Endothelial cell of umbilical vein (primary cell): ENCODE measurements around the gene SLC25A29. TPM values are rescaled to one million over a fixed set of nuclear protein-coding genes. Genes with fewer than 3 reads are reported as not detected.

ENCODE experiments used
- BruUV-seq: library from RNA; stranded (reverse); fragments of 400-500 nt; replicated peaks from 2 replicates; lab custom pipeline; 2021; lab: Mats Ljungman, UMichigan
- CTCF ChIA-PET: fragments of 300-600, 350-600 bp; sonication (Branson Sonifier 250); formaldehyde crosslinking; loops from one replicate; lab custom pipeline; 2021; ENCODE audit warnings: antibody characterized with exemption, inconsistent platforms; lab: Charles Lee
- POLR2A ChIA-PET: fragments of 300-600, 350-600 bp; sonication (Branson Sonifier 250); formaldehyde crosslinking; loops from one replicate; lab custom pipeline; 2021; ENCODE audit warnings: antibody characterized with exemption, inconsistent platforms; lab: Charles Lee
- DNase-seq: peaks from one replicate; pipeline ENCODE4 v3.0.0-alpha.2; 2011; ENCODE audit warnings: low read depth, low spot score
- FAIRE-seq: peaks from 2 replicates; lab custom pipeline; 2011; peaks lifted over from hg19 to GRCh38; lab: Jason Lieb, UNC
- H2AFZ ChIP-seq: 2 replicates; pipeline ENCODE4 v1.6.0; 2012; ENCODE audit warnings: low read depth, low read length, control low read depth, inconsistent platforms
- H3K27ac ChIP-seq: 2 replicates; pipeline ENCODE4 v1.5.1; 2011; ENCODE audit warnings: low read depth, mild to moderate bottlenecking, control low read depth, low read length, moderate library complexity; ENCODE audit not compliant: insufficient read depth
- H3K27me3 ChIP-seq, 2 experiments: 2 replicates each; pipeline versions ENCODE4 v1.6.0 to v1.6.1; 2011; ENCODE audit warnings: low read length in 2 of 2, mixed read lengths in 1 of 2; ENCODE audit not compliant: control insufficient read depth in 2 of 2, insufficient read depth in 2 of 2
- H3K36me3 ChIP-seq, 2 experiments: 2 replicates in 1 of 2; 3 replicates in 1 of 2; pipeline ENCODE4 v1.5.1; 2011; ENCODE audit warnings: low read length in 2 of 2, mild to moderate bottlenecking in 1 of 2, moderate library complexity in 1 of 2; ENCODE audit not compliant: control insufficient read depth in 2 of 2, insufficient read depth in 2 of 2; ENCODE audit errors: extremely low read depth in 1 of 2
- H3K4me1 ChIP-seq: 3 replicates; pipeline ENCODE4 v1.5.1; 2011; ENCODE audit warnings: mild to moderate bottlenecking, low read length; ENCODE audit not compliant: control insufficient read depth, insufficient read depth; ENCODE audit errors: extremely low read depth
- H3K4me2 ChIP-seq: 2 replicates; pipeline ENCODE4 v1.6.1; 2011; ENCODE audit warnings: low read length, control low read depth, mixed read lengths; ENCODE audit not compliant: insufficient read depth
- H3K4me3 ChIP-seq, 3 experiments: fragments of 200-600 bp in 1 of 3; sonication (generic), shearing (Covaris generic) in 1 of 3; replicated peaks in 1 of 3; 2 replicates each; pipeline ENCODE4 v1.5.1; 2011 to 2016; ENCODE audit warnings: control low read depth in 3 of 3, low read length in 3 of 3, mild to moderate bottlenecking in 2 of 3, inconsistent platforms in 1 of 3, low read depth in 1 of 3, moderate library complexity in 1 of 3; ENCODE audit not compliant: insufficient read depth in 1 of 3
- H3K79me2 ChIP-seq: 2 replicates; pipeline ENCODE4 v1.6.0; 2012; ENCODE audit warnings: low read length, inconsistent platforms; ENCODE audit not compliant: control insufficient read depth, insufficient read depth
- H3K9ac ChIP-seq: replicated peaks from 2 replicates; pipeline ENCODE3; 2011; ENCODE audit warnings: low read length, control low read depth; ENCODE audit not compliant: insufficient read depth; ENCODE audit errors: extremely low read depth
- H3K9me1 ChIP-seq: replicated peaks from 3 replicates; pipeline ENCODE4 v1.6.0; 2011; ENCODE audit warnings: mild to moderate bottlenecking, low read length; ENCODE audit not compliant: control insufficient read depth, insufficient read depth; ENCODE audit errors: extremely low read depth
- H3K9me3 ChIP-seq: replicated peaks from 2 replicates; pipeline ENCODE4 v1.5.1; 2012; ENCODE audit warnings: low read length, inconsistent platforms; ENCODE audit not compliant: control insufficient read depth, insufficient read depth
- H4K20me1 ChIP-seq: replicated peaks from 2 replicates; pipeline ENCODE3; 2011; ENCODE audit warnings: mild to moderate bottlenecking, low read length; ENCODE audit not compliant: control insufficient read depth, insufficient read depth; ENCODE audit errors: extremely low read depth
- EZH2 ChIP-seq: IDR thresholded peaks from 2 replicates; pipeline ENCODE4 v1.6.1; 2012; ENCODE audit warnings: borderline replicate concordance, low read depth, mild to moderate bottlenecking, moderate library complexity, low read length, inconsistent platforms; ENCODE audit not compliant: severe bottlenecking
- FOS ChIP-seq: IDR thresholded peaks from 2 replicates; pipeline ENCODE4 v1.6.1; 2011; ENCODE audit warnings: mild to moderate bottlenecking, low read length, moderate library complexity, borderline replicate concordance; ENCODE audit not compliant: insufficient read depth
- GATA2 ChIP-seq: IDR thresholded peaks from 2 replicates; pipeline ENCODE4 v1.7.0; 2011; ENCODE audit warnings: low read depth, mild to moderate bottlenecking, moderate library complexity, mixed read lengths, low read length; ENCODE audit not compliant: insufficient read length, insufficient read depth
- JUN ChIP-seq: IDR thresholded peaks from 2 replicates; pipeline ENCODE4 v1.6.1; 2011; ENCODE audit warnings: borderline replicate concordance, low read depth; ENCODE audit not compliant: insufficient read length, insufficient read depth
- MYC ChIP-seq: IDR thresholded peaks from one replicate; pipeline ENCODE4 v1.6.1; 2011; ENCODE audit warnings: mild to moderate bottlenecking, low read depth, low read length
- POLR2A ChIP-seq: IDR thresholded peaks from 2 replicates; pipeline ENCODE4 v1.6.1; 2012; ENCODE audit warnings: low read depth, mild to moderate bottlenecking, control low read depth, low read length
- POLR2AphosphoS5 ChIP-seq: IDR thresholded peaks from 2 replicates; pipeline ENCODE4 v1.6.1; 2012; ENCODE audit warnings: low read depth, mild to moderate bottlenecking, control low read depth, low read length, moderate library complexity; ENCODE audit not compliant: insufficient read depth
- dilution Hi-C: fragments of 300-500 bp; cut with MboI; formaldehyde crosslinking; loops from one replicate; pipeline ENCODE4 v1.15.0; 2019; ENCODE audit warnings: low sequenced_read_pairs; ENCODE audit not compliant: extremely low pct_ligation_motif_present
- intact Hi-C: fragments of 100-400 bp; cut with micrococcal nuclease; formaldehyde crosslinking; loops from one replicate; pipeline ENCODE4 v1.10.0; 2022
- polyA plus RNA-seq, 4 experiments: library from polyadenylated mRNA; depleted of rRNA in 3 of 4; stranded (reverse) in 3 of 4; unstranded in 1 of 4; fragments of >200 nt; gene quantifications; 2 replicates each; pipeline versions ENCODE4 v1.2.1 to v1.2.3, GENCODE V29; 2011 to 2012; ENCODE audit warnings: missing spikeins in 1 of 4
- total RNA-seq: library from RNA; stranded (reverse); gene quantifications from 2 replicates; pipeline ENCODE4 v1.2.3, GENCODE V29; 2021
- TF ChIP-seq, protein P1 (sequence below), 2 donors: IDR thresholded peaks; 1 replicate in 1 of 2; 2 replicates in 1 of 2; pipeline ENCODE4 v1.5.1; 2011; ENCODE audit warnings: low read length in 2 of 2, mild to moderate bottlenecking in 2 of 2, moderate library complexity in 2 of 2, control low read depth in 1 of 2, inconsistent platforms in 1 of 2, low read depth in 1 of 2; ENCODE audit not compliant: insufficient read depth in 1 of 2; ENCODE audit errors: extremely low read depth in 1 of 2
- TF ChIP-seq, protein P2 (sequence below): IDR thresholded peaks from 2 replicates; pipeline ENCODE4 v1.6.1; 2011; ENCODE audit not compliant: insufficient read depth, insufficient read length

Gene SLC25A29
- total and polyA plus RNA-seq, 2 donors (not counting 3 experiments of a cell fraction or from before 2014, with no cell fraction given): 132 to 154 TPM

DNA sequence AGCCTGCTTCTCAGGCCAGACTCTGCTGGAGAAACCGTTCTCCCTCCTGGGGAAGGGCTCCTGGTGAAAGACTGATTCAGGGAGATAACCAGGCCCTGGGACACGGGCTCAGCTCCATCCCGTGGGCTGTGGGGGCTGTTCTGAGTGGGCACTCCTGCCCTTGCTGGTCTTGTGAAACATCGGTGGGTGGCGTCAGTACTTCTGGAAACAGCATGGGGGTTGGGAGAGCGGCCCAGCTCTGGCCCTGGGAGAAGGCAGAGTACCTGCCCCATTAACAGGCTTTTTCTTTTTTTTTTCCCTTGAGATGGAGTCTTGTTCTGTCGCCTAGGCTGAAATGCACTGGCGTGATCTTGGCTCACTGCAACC lies 17.7 kb upstream of the SLC25A29 start:
- Histone ChIP-seq H2AFZ (no peak overlapping the region), H3K4me1 (no peaks in the 10 kb centered on the region), H3K79me2 (no peaks in the 10 kb centered on the region), H3K9ac (no peak overlapping the region), H3K36me3 (no peaks in the 10 kb centered on the region), H3K9me3 (no peaks in the 10 kb centered on the region), H3K27me3 (no peaks in the 10 kb centered on the region), H3K27ac (no peak overlapping the region), H3K4me2 (no peak overlapping the region), H4K20me1 (no peaks in the 10 kb centered on the region), H3K9me1 (no peaks in the 10 kb centered on the region), H3K4me3 (no peak overlapping the region)
- ChIA-PET CTCF (no interaction called here), POLR2A (no interaction called here)
- FAIRE-seq: no peak
- dilution Hi-C loops: no loop called here
- no TSS peak for BruUV-seq
- no peak for DNase-seq
- intact Hi-C loops: no loop called here
- TF ChIP-seq FOS: no peak

DNA sequence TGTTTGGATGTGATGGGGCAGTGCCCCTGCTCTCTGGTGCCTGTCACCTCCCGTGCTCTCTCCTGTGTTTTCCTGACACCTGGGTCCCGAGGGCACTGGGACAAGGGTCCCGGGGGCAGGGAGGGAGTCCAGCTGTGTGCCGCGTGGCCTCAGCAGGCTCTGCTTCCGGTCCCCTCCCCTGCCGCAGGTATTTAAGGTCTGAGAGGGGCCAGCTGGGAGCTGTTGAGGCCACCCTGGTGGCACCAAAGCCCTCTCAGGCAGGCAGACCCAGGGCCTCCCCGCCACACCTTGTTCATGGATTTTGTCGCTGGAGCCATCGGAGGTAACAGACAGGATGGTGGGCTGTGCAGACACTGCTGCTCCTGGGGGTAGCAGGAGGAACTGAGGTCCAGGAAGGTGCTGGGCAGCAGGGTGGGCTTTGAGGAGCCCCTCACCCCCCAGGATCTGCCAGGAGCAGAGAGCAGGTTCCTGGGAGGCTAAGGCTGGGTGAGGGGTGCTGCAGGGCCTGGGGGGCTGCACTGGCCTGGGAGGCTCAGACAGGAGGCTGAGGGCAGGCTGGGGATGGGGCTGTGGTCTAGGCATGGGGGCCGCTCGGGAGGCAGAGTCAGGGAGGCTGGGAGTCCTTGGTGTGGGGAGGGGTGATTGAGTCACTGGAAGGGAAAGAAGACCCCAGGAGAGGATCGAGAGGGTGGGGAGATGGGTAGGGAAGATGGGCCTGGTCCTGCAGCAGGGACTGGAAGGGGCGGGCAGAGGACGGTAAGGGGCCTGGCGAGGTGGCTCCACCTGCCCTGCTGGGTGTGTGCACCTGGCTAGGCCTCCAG lies 17.1 kb upstream of the SLC25A29 start, which contains the start of gene SLC25A47:
TSS of gene SLC25A47 (plus strand) at position 219 of the 821 bp plus-strand sequence. CDS start at position 295, 76 bp downstream.
- no peaks in the 10 kb centered on the region for H3K27me3 ChIP-seq
- ChIA-PET CTCF (no interaction called here), POLR2A (interaction anchor here (1.0 kb wide), 1 partner anchor 9 kb away, joined by 4 read pairs; no protein-coding TSS in a partner anchor)
- TF ChIP-seq GATA2 (no peak), FOS (no peak), POLR2A (no peak), POLR2AphosphoS5 (no peak), EZH2 (no peak), JUN (no peak), MYC (no peak)
- TF ChIP-seq, protein P1, sequence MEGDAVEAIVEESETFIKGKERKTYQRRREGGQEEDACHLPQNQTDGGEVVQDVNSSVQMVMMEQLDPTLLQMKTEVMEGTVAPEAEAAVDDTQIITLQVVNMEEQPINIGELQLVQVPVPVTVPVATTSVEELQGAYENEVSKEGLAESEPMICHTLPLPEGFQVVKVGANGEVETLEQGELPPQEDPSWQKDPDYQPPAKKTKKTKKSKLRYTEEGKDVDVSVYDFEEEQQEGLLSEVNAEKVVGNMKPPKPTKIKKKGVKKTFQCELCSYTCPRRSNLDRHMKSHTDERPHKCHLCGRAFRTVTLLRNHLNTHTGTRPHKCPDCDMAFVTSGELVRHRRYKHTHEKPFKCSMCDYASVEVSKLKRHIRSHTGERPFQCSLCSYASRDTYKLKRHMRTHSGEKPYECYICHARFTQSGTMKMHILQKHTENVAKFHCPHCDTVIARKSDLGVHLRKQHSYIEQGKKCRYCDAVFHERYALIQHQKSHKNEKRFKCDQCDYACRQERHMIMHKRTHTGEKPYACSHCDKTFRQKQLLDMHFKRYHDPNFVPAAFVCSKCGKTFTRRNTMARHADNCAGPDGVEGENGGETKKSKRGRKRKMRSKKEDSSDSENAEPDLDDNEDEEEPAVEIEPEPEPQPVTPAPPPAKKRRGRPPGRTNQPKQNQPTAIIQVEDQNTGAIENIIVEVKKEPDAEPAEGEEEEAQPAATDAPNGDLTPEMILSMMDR (IDR thresholded peaks at IDR 0.05; ENCODE audit: extremely low read depth in 1 of 2, insufficient read depth in 1 of 2, low read depth in 1 of 2, low read length in 2 of 2): no peak
- TF ChIP-seq, protein P2, sequence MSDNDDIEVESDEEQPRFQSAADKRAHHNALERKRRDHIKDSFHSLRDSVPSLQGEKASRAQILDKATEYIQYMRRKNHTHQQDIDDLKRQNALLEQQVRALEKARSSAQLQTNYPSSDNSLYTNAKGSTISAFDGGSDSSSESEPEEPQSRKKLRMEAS: no peak
- H4K20me1 ChIP-seq: no peaks in the 10 kb centered on the region
- dilution Hi-C loops: no loop called here
- intact Hi-C loops: no loop called here
- H3K9me1 ChIP-seq: no peaks in the 10 kb centered on the region
- DNase-seq (no peak), FAIRE-seq (no peak)
- no TSS peak for BruUV-seq
- H3K36me3 ChIP-seq: no peaks in the 10 kb centered on the region
- no peak within 1 kb of the TSS for H3K4me3 ChIP-seq
- no peak within 1 kb of the TSS for H3K9ac ChIP-seq
- no peak within 1 kb of the TSS for H3K4me2 ChIP-seq
- no peaks in the 10 kb centered on the region for H3K79me2 ChIP-seq
- no peak within 1 kb of the TSS for H3K27ac ChIP-seq
- H3K9me3 ChIP-seq: no peaks in the 10 kb centered on the region
- no peak within 1 kb of the TSS for H2AFZ ChIP-seq
- no peaks in the 10 kb centered on the region for H3K4me1 ChIP-seq
